ENCODE measurements around the gene DENND4A. TPM values are rescaled to one million over a fixed set of nuclear protein-coding genes. Genes with fewer than 3 reads are reported as not detected.

The DENND4A gene
- total RNA-seq, 1 donor from 2014 or later: 13.9 TPM

DNA sequence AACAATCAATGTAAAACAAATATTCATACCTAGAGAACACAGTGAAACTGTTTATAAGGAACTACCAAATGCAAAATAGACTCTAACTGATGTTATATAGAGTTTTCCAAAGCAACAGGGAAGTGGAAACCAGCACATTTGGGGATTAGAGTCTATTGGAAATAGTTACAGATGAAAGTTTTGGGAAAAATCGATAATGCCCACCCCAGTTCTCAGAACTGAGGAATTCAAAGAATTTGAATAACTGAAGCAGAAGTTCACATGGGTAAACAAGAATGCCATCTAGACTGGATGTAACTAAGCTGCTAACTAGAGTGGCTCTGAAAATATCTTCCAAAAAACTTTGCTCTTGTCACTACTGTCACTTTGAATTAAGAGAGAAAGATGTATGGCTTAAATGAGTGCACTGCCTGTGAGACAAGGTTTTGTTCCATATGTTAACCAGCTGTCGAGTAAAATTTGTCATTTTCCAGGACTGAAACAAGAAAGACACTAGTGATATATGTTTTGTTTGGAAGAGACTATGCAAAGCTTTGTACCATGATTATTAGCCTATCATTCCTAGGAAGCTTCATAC, 9.2 kb upstream of the DENND4A start:
- Mint-ChIP-seq H3K9me3 (ENCODE audit: unreplicated experiment) (no peaks in the 10 kb centered on the region), H3K27me3 (ENCODE audit: low read depth, unreplicated experiment) (no peaks in the 10 kb centered on the region), H3K27ac (ENCODE audit: unreplicated experiment) (no peak overlapping the region), H3K4me3 (ENCODE audit: unreplicated experiment) (no peak overlapping the region), H3K36me3 (ENCODE audit: low read depth, unreplicated experiment) (no peaks in the 10 kb centered on the region), H3K4me1 (ENCODE audit: low read depth, unreplicated experiment) (peaks cover 9% of the 10 kb centered on the region)
- Histone ChIP-seq H4K20me1 (ENCODE audit: insufficient read depth, low read length) (no peaks in the 10 kb centered on the region), H3K4me2 (ENCODE audit: low read length) (no peak overlapping the region), H3K9ac (ENCODE audit: low read length) (no peak overlapping the region), H3K27me3 (ENCODE audit: insufficient read depth, low read length) (no peaks in the 10 kb centered on the region), H3K9me3 (ENCODE audit: insufficient read depth, low read depth, low read length) (no peaks in the 10 kb centered on the region), H3K4me3 (ENCODE audit: insufficient read depth, low read depth, low read length) (no peak overlapping the region), H3K4me1 (ENCODE audit: insufficient read depth, low read length) (peaks cover 8% of the 10 kb centered on the region), H3K27ac (ENCODE audit: low read depth, low read length) (no peak overlapping the region), H2AFZ (ENCODE audit: low read depth, low read length) (no peak overlapping the region), H3K36me3 (ENCODE audit: insufficient read depth, low read length) (no peaks in the 10 kb centered on the region), H3K79me2 (ENCODE audit: insufficient read depth, low read length) (no peaks in the 10 kb centered on the region)
- no peak for FAIRE-seq
- DNase-seq (ENCODE audit: low read depth): no peak
- no peak for TF ChIP-seq EZH2 (IDR thresholded peaks at IDR 0.05; ENCODE audit: insufficient read depth, low read length)
- TF ChIP-seq, protein P1, sequence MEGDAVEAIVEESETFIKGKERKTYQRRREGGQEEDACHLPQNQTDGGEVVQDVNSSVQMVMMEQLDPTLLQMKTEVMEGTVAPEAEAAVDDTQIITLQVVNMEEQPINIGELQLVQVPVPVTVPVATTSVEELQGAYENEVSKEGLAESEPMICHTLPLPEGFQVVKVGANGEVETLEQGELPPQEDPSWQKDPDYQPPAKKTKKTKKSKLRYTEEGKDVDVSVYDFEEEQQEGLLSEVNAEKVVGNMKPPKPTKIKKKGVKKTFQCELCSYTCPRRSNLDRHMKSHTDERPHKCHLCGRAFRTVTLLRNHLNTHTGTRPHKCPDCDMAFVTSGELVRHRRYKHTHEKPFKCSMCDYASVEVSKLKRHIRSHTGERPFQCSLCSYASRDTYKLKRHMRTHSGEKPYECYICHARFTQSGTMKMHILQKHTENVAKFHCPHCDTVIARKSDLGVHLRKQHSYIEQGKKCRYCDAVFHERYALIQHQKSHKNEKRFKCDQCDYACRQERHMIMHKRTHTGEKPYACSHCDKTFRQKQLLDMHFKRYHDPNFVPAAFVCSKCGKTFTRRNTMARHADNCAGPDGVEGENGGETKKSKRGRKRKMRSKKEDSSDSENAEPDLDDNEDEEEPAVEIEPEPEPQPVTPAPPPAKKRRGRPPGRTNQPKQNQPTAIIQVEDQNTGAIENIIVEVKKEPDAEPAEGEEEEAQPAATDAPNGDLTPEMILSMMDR (IDR thresholded peaks at IDR 0.05; ENCODE audit: insufficient read depth, low read depth, low read length): no peak

DNA sequence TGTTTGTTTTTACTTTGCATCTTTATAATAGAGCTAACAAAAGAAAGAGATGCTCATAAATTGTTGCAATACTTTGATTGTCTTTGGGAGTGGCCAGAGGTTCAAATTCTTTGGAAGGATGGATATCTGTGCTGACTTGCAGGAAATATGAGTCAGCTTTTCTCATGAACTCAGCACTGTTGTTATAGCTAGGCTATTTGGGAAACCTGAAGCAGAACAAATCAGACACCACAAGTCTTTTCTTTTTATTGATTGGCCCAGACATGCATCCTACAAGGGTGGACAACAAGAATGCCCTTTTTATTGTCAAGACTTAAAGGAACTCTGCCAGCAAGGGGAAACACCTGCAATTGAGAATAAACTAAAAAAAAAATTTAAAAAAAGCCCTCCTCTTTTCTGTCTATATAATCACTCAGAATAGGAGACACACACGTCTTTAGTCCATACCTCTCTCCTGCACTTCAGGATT, 4.6 kb upstream of the DENND4A start:
- no peaks in the 10 kb centered on the region for H3K36me3 Mint-ChIP-seq (ENCODE audit: low read depth, unreplicated experiment)
- TF ChIP-seq, protein P1 (IDR thresholded peaks at IDR 0.05; ENCODE audit: insufficient read depth, low read depth, low read length): no peak
- TF ChIP-seq EZH2 (IDR thresholded peaks at IDR 0.05; ENCODE audit: insufficient read depth, low read length): no peak

DNA sequence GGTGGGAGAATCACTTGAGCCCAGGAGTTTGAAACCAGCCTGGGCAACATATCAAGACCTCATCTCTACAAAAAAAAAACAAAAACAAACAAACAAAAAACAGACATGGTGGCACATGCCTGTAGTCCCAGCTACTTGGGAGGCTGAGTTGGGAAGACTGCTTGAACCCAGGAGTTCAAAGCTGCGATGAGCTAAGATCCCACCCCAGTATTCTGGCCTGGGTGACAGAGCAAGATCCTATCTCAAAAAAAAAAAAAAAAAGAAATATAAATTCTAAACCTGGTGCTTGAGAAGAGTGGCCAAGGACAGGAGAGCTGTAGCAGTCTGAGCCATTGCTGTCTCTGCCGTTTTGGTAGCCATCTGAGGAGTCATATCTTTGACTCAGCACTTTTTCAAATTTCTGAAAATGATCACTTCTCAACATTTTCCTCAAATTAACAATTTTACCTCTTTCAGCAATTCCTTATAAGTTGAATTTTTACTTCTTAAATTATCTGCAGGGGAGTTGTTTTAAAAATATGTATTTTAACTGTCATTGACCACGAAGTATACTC, 3.6 kb upstream of the DENND4A start:
- no peak overlapping the region for H2AFZ ChIP-seq (ENCODE audit: low read depth, low read length)
- no peak for FAIRE-seq
- H3K4me3 ChIP-seq (ENCODE audit: insufficient read depth, low read depth, low read length): no peak overlapping the region
- no peaks in the 10 kb centered on the region for H3K27me3 Mint-ChIP-seq (ENCODE audit: low read depth, unreplicated experiment)
- no peak overlapping the region for H3K27ac Mint-ChIP-seq (ENCODE audit: unreplicated experiment)
- no peaks in the 10 kb centered on the region for H3K36me3 ChIP-seq (ENCODE audit: insufficient read depth, low read length)
- H3K27me3 ChIP-seq (ENCODE audit: insufficient read depth, low read length): no peaks in the 10 kb centered on the region
- H3K4me1 ChIP-seq (ENCODE audit: insufficient read depth, low read length): peaks cover 18% of the 10 kb centered on the region
- no peaks in the 10 kb centered on the region for H3K36me3 Mint-ChIP-seq (ENCODE audit: low read depth, unreplicated experiment)
- peaks cover 3% of the 10 kb centered on the region for H4K20me1 ChIP-seq (ENCODE audit: insufficient read depth, low read length)
- no peak overlapping the region for H3K4me3 Mint-ChIP-seq (ENCODE audit: unreplicated experiment)
- no peak overlapping the region for H3K4me2 ChIP-seq (ENCODE audit: low read length)
- H3K9ac ChIP-seq (ENCODE audit: low read length): no peak overlapping the region
- no peaks in the 10 kb centered on the region for H3K9me3 ChIP-seq (ENCODE audit: insufficient read depth, low read depth, low read length)
- peaks cover 10% of the 10 kb centered on the region for H3K4me1 Mint-ChIP-seq (ENCODE audit: low read depth, unreplicated experiment)
- no peaks in the 10 kb centered on the region for H3K9me3 Mint-ChIP-seq (ENCODE audit: unreplicated experiment)
- DNase-seq (ENCODE audit: low read depth): no peak
- no peak overlapping the region for H3K27ac ChIP-seq (ENCODE audit: low read depth, low read length)
- peaks cover 9% of the 10 kb centered on the region for H3K79me2 ChIP-seq (ENCODE audit: insufficient read depth, low read length)
- TF ChIP-seq, protein P1 (IDR thresholded peaks at IDR 0.05; ENCODE audit: insufficient read depth, low read depth, low read length): no peak
- no peak for TF ChIP-seq EZH2 (IDR thresholded peaks at IDR 0.05; ENCODE audit: insufficient read depth, low read length)

More for the DNA sequence above, 4.6 kb upstream of the DENND4A start:
- Histone ChIP-seq H3K36me3 (ENCODE audit: insufficient read depth, low read length) (no peaks in the 10 kb centered on the region), H3K9ac (ENCODE audit: low read length) (no peak overlapping the region), H3K4me2 (ENCODE audit: low read length) (peak overlapping the region; percentile 51), H2AFZ (ENCODE audit: low read depth, low read length) (peak overlapping the region; percentile 1), H3K27me3 (ENCODE audit: insufficient read depth, low read length) (no peaks in the 10 kb centered on the region), H3K79me2 (ENCODE audit: insufficient read depth, low read length) (peaks cover under 1% of the 10 kb centered on the region), H3K27ac (ENCODE audit: low read depth, low read length) (no peak overlapping the region), H3K4me3 (ENCODE audit: insufficient read depth, low read depth, low read length) (no peak overlapping the region), H3K9me3 (ENCODE audit: insufficient read depth, low read depth, low read length) (no peaks in the 10 kb centered on the region), H3K4me1 (ENCODE audit: insufficient read depth, low read length) (peaks cover 17% of the 10 kb centered on the region), H4K20me1 (ENCODE audit: insufficient read depth, low read length) (no peaks in the 10 kb centered on the region)
- peaks cover 12% of the 10 kb centered on the region for H3K4me1 Mint-ChIP-seq (ENCODE audit: low read depth, unreplicated experiment)
- H3K4me3 Mint-ChIP-seq (ENCODE audit: unreplicated experiment): no peak overlapping the region
- peak overlapping the region; percentile 81 for H3K27ac Mint-ChIP-seq (ENCODE audit: unreplicated experiment)
- H3K27me3 Mint-ChIP-seq (ENCODE audit: low read depth, unreplicated experiment): no peaks in the 10 kb centered on the region
- DNase-seq (ENCODE audit: low read depth) (peak; percentile 65), FAIRE-seq (peak; percentile 58)
- H3K9me3 Mint-ChIP-seq (ENCODE audit: unreplicated experiment): no peaks in the 10 kb centered on the region
